Progenitor cell of endocrine pancreas (in vitro differentiated cells): ENCODE data around the gene ATXN1. TPM values are rescaled to one million over a fixed set of nuclear protein-coding genes. Genes with fewer than 3 reads are reported as not detected.
"Not testable (repeated sequence)": the region's sequence is repeated elsewhere in the genome, so short reads cannot be mapped to it uniquely, and the experiment has no call there.

Source experiments
- DNase-seq: peaks from one replicate; pipeline ENCODE4 v3.0.0; 2021; ENCODE audit warnings: low spot score; ENCODE audit not compliant: unreplicated experiment
- H3K27ac Mint-ChIP-seq: 2 replicates; pipeline ENCODE4 v1.8.0; 2021; ENCODE audit warnings: mild to moderate bottlenecking, moderate library complexity, mixed read lengths
- H3K27me3 Mint-ChIP-seq: 2 replicates; pipeline ENCODE4 v1.8.0; 2021; ENCODE audit warnings: mixed read lengths
- H3K36me3 Mint-ChIP-seq: 2 replicates; pipeline ENCODE4 v1.8.0; 2022; ENCODE audit warnings: mixed read lengths; ENCODE audit not compliant: insufficient read depth
- H3K4me1 Mint-ChIP-seq: 2 replicates; pipeline ENCODE4 v1.8.0; 2021; ENCODE audit warnings: low read depth, mixed read lengths
- H3K4me3 Mint-ChIP-seq: 2 replicates; pipeline ENCODE4 v1.8.0; 2021; ENCODE audit warnings: low read depth, mild to moderate bottlenecking, moderate library complexity, mixed read lengths
- H3K9me3 Mint-ChIP-seq: 2 replicates; pipeline ENCODE4 v1.8.0; 2021; ENCODE audit warnings: low read depth, mixed read lengths
- CTCF ChIP-seq: fragments of 200-600 bp; sonication (generic); IDR thresholded peaks from one replicate; pipeline ENCODE4 v1.5.0; 2021; ENCODE audit warnings: antibody characterized with exemption, mild to moderate bottlenecking; ENCODE audit not compliant: unreplicated experiment
- total RNA-seq: library from RNA; stranded (reverse); gene quantifications from 2 replicates; pipeline ENCODE4 v1.2.1, GENCODE V29; 2021

Gene ATXN1
- total RNA-seq, 1 donor from 2014 or later: 35.8 TPM

GRCh38 chr6:16621002-16621401 lies 140.3 kb downstream of the ATXN1 start:
- no peak for TF ChIP-seq CTCF
- H3K27ac Mint-ChIP-seq: peak overlapping the region; percentile 75
- H3K9me3 Mint-ChIP-seq: no peaks in the 10 kb centered on the region
- no peaks in the 10 kb centered on the region for H3K27me3 Mint-ChIP-seq
- no peaks in the 10 kb centered on the region for H3K36me3 Mint-ChIP-seq
- no peak overlapping the region for H3K4me3 Mint-ChIP-seq
- peaks cover 7% of the 10 kb centered on the region for H3K4me1 Mint-ChIP-seq
- DNase-seq: no peak

- H3K36me3 Mint-ChIP-seq: no peaks in the 10 kb centered on the region
- H3K27me3 Mint-ChIP-seq: no peaks in the 10 kb centered on the region
- no peak overlapping the region for H3K4me3 Mint-ChIP-seq
Observed at GRCh38 chr6:16619777-16620176, 141.5 kb downstream of the ATXN1 start.

GRCh38 chr6:16618962-16619361 lies 142.3 kb downstream of the ATXN1 start:
- DNase-seq: no peak
- TF ChIP-seq CTCF: no peak
- H3K4me1 Mint-ChIP-seq: peaks cover 5% of the 10 kb centered on the region
- H3K9me3 Mint-ChIP-seq: no peaks in the 10 kb centered on the region
- no peaks in the 10 kb centered on the region for H3K36me3 Mint-ChIP-seq
- no peaks in the 10 kb centered on the region for H3K27me3 Mint-ChIP-seq
- no peak overlapping the region for H3K27ac Mint-ChIP-seq
- no peak overlapping the region for H3K4me3 Mint-ChIP-seq

More at GRCh38 chr6:16619777-16620176, 141.5 kb downstream of the ATXN1 start:
- H3K4me1 Mint-ChIP-seq: peaks cover 5% of the 10 kb centered on the region
- H3K9me3 Mint-ChIP-seq: no peaks in the 10 kb centered on the region
- no peak overlapping the region for H3K27ac Mint-ChIP-seq
- TF ChIP-seq CTCF: no peak
- DNase-seq: no peak

GRCh38 chr6:16615215-16615614 lies 146.0 kb downstream of the ATXN1 start:
- H3K36me3 Mint-ChIP-seq, H3K4me3 Mint-ChIP-seq, H3K9me3 Mint-ChIP-seq, DNase-seq, H3K27me3 Mint-ChIP-seq, H3K4me1 Mint-ChIP-seq, H3K27ac Mint-ChIP-seq: not testable (repeated sequence)

- H3K27ac Mint-ChIP-seq, H3K36me3 Mint-ChIP-seq, H3K4me3 Mint-ChIP-seq: not testable (repeated sequence)
Observed at GRCh38 chr6:16614143-16614542, 147.1 kb downstream of the ATXN1 start.

GRCh38 chr6:16613504-16613903 lies 147.8 kb downstream of the ATXN1 start:
- H3K36me3 Mint-ChIP-seq, H3K27ac Mint-ChIP-seq, H3K4me1 Mint-ChIP-seq, DNase-seq, H3K27me3 Mint-ChIP-seq, H3K9me3 Mint-ChIP-seq, H3K4me3 Mint-ChIP-seq: not testable (repeated sequence)

More at GRCh38 chr6:16614143-16614542, 147.1 kb downstream of the ATXN1 start:
- DNase-seq, H3K9me3 Mint-ChIP-seq, H3K27me3 Mint-ChIP-seq, H3K4me1 Mint-ChIP-seq: not testable (repeated sequence)

GRCh38 chr6:16608444-16608843 lies 152.8 kb downstream of the ATXN1 start:
- no peak for DNase-seq
- Mint-ChIP-seq H3K27me3 (no peaks in the 10 kb centered on the region), H3K4me3 (no peak overlapping the region), H3K4me1 (peaks cover 3% of the 10 kb centered on the region), H3K27ac (no peak overlapping the region), H3K9me3 (no peaks in the 10 kb centered on the region), H3K36me3 (peaks cover 7% of the 10 kb centered on the region)
- TF ChIP-seq CTCF: no peak
